Stomach smooth muscle (tissue), 2 donors: ENCODE data around the gene PLXNB2.
A peak's percentile ranks its signal among the peaks of the same experiment; 100 is the strongest.
"Not testable (repeated sequence)": the region's sequence is repeated elsewhere in the genome, so short reads cannot be mapped to it uniquely, and the experiment has no call there.

ENCODE experiments used
- H3K27ac ChIP-seq: one replicate; pipeline ENCODE4 v1.7.0; 2013; ENCODE audit warnings: mild to moderate bottlenecking, low read length, inconsistent platforms
- H3K27me3 ChIP-seq, 2 donors: one replicate each; pipeline ENCODE4 v1.7.0; 2013; ENCODE audit warnings: low read length in 2 of 2; ENCODE audit not compliant: insufficient read depth in 2 of 2, control insufficient read depth in 1 of 2
- H3K36me3 ChIP-seq, 2 donors: one replicate each; pipeline ENCODE4 v1.7.0; 2013; ENCODE audit warnings: low read length in 2 of 2; ENCODE audit not compliant: control insufficient read depth in 2 of 2, insufficient read depth in 2 of 2
- H3K4me1 ChIP-seq: one replicate; pipeline ENCODE4 v1.7.0; 2013; ENCODE audit warnings: low read length; ENCODE audit not compliant: control insufficient read depth, insufficient read depth
- H3K4me3 ChIP-seq, 2 donors: one replicate each; pipeline ENCODE4 v1.7.0; 2013; ENCODE audit warnings: low read length in 2 of 2
- H3K9ac ChIP-seq, 2 donors: one replicate each; pipeline ENCODE4 v1.7.0; 2013; ENCODE audit warnings: low read length in 2 of 2, mild to moderate bottlenecking in 1 of 2
- H3K9me3 ChIP-seq, 2 donors: one replicate each; pipeline ENCODE4 v1.7.0; 2013; ENCODE audit warnings: low read length in 2 of 2; ENCODE audit not compliant: control insufficient read depth in 2 of 2
- donor health status: healthy.
- donor health status: Pancreatic carcinoma.

Gene PLXNB2

GRCh38 chr22:50277761-50278160 lies 29.7 kb downstream of the PLXNB2 start:
- H3K27ac ChIP-seq, result no peak overlapping the region
- H3K9ac ChIP-seq, result no peak overlapping the region
- H3K27me3 ChIP-seq, result no peaks in the 10 kb centered on the region
- H3K9me3 ChIP-seq, result no peaks in the 10 kb centered on the region
- peaks cover 19% of the 10 kb centered on the region for H3K4me1 ChIP-seq
- no peak overlapping the region for H3K4me3 ChIP-seq
- peaks cover 44% of the 10 kb centered on the region in 2 donors for H3K36me3 ChIP-seq

- Histone ChIP-seq H3K4me1 (peaks cover 18% of the 10 kb centered on the region), H3K27ac (peak overlapping the region; percentile 6), H3K36me3 (peaks cover 33 to 35% of the 10 kb centered on the region in 2 donors)
These were observed 31.3 kb downstream of the PLXNB2 start for GRCh38 chr22:50276143-50276542.

DNA sequence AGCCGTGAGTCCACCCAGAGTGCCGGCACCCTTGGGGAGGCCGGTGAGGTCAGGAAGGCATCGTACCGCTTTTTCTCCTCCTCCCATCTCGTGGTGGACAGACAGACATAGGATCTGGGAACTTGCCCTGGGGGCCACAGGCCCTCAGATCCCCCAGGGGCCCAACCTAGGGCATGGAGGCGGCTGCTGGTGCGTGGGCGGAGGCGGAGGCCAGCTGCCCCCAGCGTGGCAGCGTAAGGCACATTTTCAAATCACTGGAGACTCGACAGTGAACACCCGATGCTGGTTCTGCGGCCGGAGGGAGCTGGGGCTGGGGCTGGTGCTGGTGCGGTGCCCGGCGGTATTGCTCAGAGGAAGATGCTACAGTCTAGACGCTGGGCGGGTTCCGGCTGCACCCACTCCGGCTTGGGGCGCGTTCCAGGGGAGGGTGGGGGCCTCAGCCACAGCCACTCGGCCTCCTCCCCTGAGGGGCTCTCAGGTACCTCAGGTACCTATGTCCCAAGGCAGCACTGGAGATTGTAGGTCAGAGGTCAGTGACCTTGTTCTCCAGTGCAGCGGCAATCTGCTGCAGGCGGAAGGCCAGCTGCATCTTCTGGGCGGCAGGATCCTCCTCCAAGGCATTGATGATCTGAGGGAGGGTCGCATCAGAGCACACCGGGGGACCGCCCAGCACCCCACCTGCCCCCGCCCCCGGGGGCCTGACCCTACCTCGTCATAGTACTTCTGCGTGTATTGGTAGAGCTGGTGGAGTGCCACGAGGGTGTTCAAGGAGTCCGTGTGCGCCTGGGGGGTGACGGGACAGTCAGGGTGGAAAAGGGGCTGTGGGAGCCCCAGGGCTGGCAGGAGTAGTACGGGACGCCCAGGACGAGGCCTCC lies 32.0 kb downstream of the PLXNB2 start:
- H3K36me3 ChIP-seq, result peaks cover 31% of the 10 kb centered on the region in 2 donors
- peaks cover 25% of the 10 kb centered on the region for H3K4me1 ChIP-seq
- H3K4me3 ChIP-seq, result no peak overlapping the region
- H3K27me3 ChIP-seq, result peaks cover 0 to 10% of the 10 kb centered on the region in 2 donors
- H3K27ac ChIP-seq, result peak overlapping the region; percentile 6
- H3K9me3 ChIP-seq, result no peaks in the 10 kb centered on the region
- H3K9ac ChIP-seq, result no peak overlapping the region

More at GRCh38 chr22:50276143-50276542, 31.3 kb downstream of the PLXNB2 start:
- no peak overlapping the region for H3K4me3 ChIP-seq
- H3K9ac ChIP-seq, result no peak overlapping the region
- H3K9me3 ChIP-seq, result no peaks in the 10 kb centered on the region
- H3K27me3 ChIP-seq, result peaks cover 0 to 7% of the 10 kb centered on the region in 2 donors

GRCh38 chr22:50274771-50275170 lies 32.7 kb downstream of the PLXNB2 start:
- H3K36me3 ChIP-seq, result peaks cover 28% of the 10 kb centered on the region in 2 donors
- H3K4me3 ChIP-seq, result no peak overlapping the region
- H3K9ac ChIP-seq, result no peak overlapping the region
- H3K27me3 ChIP-seq, result peaks cover 0 to 10% of the 10 kb centered on the region in 2 donors
- H3K27ac ChIP-seq, result no peak overlapping the region
- H3K9me3 ChIP-seq, result no peaks in the 10 kb centered on the region
- H3K4me1 ChIP-seq, result peaks cover 29% of the 10 kb centered on the region

DNA sequence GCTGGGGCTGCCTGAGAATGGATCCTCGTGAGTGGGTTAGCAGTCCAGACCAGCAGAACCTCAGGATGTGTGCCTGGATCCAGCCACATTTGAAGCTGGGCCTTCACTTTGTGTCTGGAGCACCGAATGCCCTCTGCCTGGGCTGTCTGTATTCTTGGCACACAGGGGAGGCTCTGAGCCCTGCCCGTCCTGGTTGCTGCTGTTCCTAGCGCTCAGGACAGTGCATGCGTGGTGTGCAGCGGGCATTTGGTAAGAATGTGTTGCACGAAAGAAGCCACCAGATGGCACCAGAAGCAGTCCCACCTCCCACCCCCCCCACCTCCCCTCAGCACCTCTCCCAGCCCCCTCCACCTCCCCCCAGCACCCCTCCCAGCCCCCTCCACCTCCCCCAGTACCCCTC lies 33.1 kb downstream of the PLXNB2 start:
- no peaks in the 10 kb centered on the region for H3K9me3 ChIP-seq
- peaks cover 33% of the 10 kb centered on the region for H3K4me1 ChIP-seq
- H3K4me3 ChIP-seq, result no peak overlapping the region
- peaks cover 24% of the 10 kb centered on the region in 2 donors for H3K36me3 ChIP-seq
- H3K27me3 ChIP-seq, result peaks cover 0 to 10% of the 10 kb centered on the region in 2 donors
- H3K9ac ChIP-seq, result no peak overlapping the region
- H3K27ac ChIP-seq, result no peak overlapping the region

DNA sequence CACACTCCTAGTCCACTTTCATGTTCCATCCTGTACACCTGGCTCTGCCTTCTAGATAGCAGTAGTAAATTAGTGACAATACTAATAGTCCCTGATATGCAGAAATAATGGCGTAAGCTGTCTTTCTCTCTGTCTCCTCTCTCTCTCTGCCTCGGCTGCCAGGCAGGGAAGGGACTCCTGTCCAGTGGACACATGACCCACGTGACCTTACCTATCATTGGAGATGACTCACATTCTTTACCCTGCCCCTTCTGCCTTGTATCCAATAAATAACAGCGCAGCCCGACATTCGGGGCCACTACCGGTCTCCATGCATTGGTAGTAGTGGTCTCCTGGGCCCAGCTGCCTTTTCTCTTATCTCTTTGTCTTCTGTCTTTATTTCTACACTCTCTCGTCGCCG lies 33.7 kb downstream of the PLXNB2 start:
- H3K27ac ChIP-seq, H3K4me3 ChIP-seq, H3K27me3 ChIP-seq, H3K9ac ChIP-seq, H3K9me3 ChIP-seq: not testable (repeated sequence)
- Histone ChIP-seq H3K36me3 (peaks cover 18 to 20% of the 10 kb centered on the region in 2 donors), H3K4me1 (peaks cover 38% of the 10 kb centered on the region)

DNA sequence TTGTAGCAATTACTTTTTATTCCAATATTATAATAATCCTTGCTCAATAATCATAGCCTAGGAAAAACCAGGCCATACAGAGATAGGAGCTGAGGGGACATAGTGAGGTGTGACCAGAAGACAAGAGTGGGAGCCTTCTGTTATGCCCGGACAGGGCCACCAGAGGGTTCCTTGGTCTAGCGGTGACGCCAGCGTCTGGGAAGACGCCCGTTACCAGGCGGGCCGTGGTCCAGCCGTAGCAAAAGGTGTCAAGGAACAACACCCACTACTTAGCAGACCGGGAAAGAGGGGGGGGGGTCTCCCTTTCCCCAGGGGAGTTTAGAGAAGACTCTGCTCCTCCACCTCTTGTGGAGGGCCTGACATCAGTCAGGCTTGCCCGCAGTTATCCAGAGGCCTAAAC lies 34.1 kb downstream of the PLXNB2 start:
- not testable (repeated sequence) for H3K9me3 ChIP-seq, H3K4me3 ChIP-seq, H3K27ac ChIP-seq, H3K9ac ChIP-seq, H3K27me3 ChIP-seq
- Histone ChIP-seq H3K4me1 (peaks cover 42% of the 10 kb centered on the region), H3K36me3 (peaks cover 15 to 16% of the 10 kb centered on the region in 2 donors)

- H3K27ac ChIP-seq, result no peak overlapping the region
- peaks cover 0 to 10% of the 10 kb centered on the region in 2 donors for H3K27me3 ChIP-seq
- H3K4me3 ChIP-seq, result peak overlapping the region in 1 of 2 donors; percentile 29
- H3K4me1 ChIP-seq, result peaks cover 49% of the 10 kb centered on the region
- H3K9ac ChIP-seq, result no peak overlapping the region
- peaks cover 5% of the 10 kb centered on the region in 2 donors for H3K36me3 ChIP-seq
- H3K9me3 ChIP-seq, result no peaks in the 10 kb centered on the region
These were observed 35.2 kb downstream of the PLXNB2 start for GRCh38 chr22:50272044-50272802.

DNA sequence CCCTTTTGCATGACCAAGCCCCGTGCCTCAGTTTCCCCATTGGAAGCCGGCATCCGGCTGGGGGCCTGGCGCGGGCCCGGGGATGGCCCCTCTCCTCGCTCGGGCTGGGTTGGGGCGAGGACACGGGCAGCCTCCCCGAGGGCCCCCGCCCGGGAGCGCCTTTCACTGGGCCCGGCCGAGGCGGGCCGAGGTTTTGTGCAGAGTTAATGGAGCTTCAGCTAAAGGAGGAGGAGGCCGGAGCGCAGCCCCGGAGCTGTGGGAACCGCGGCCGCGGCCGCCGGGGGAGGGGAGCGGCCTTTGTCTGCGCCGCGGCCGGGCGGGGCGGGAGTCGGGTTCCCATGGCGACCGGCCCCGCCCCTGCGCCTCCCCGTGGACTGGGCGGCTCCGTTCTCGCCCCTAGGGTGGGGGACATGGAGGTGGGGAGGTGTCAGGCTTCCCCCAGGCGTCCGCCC lies 35.9 kb downstream of the PLXNB2 start:
- peak overlapping the region in 1 of 2 donors; percentile 70 for H3K4me3 ChIP-seq
- no peaks in the 10 kb centered on the region for H3K9me3 ChIP-seq
- H3K9ac ChIP-seq, result no peak overlapping the region
- peaks cover 55% of the 10 kb centered on the region for H3K4me1 ChIP-seq
- H3K36me3 ChIP-seq, result peaks cover 4 to 5% of the 10 kb centered on the region in 2 donors
- peaks cover 0 to 10% of the 10 kb centered on the region in 2 donors for H3K27me3 ChIP-seq
- H3K27ac ChIP-seq, result no peak overlapping the region

DNA sequence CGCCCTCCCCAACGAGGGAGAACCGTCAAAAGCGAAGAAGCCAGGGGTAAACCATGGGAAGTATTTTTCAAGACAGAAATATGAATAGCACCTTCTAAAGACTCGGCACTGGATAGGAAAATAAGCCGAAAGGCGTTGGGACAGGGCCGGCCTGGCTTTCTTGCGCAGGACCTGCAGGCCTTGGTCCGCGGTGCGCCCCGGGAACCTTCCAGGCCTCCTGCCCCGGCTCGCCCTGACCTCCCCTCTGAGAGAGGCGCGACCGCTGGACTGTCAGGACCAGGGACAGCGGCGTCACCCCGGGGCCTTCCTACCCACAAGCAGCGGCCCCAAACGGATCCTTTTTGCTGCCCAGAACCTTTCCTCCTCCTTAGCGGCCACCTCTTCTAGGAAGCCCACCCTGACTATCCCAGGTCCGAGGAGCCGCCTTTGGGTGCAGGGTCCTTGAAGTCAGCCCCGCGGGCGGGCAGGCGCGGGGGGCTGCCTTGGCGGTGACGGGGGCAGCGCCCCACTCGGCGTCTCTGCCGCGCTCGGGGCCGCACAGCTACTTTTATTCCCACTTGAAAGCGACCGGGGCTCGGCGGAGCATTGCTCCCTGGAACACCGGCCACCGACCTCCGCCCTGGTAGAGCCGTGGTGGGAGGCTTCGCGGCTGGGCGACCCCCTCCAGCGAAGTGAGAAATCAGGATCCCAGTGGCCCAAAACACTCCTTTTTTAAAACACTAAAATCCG lies 36.6 kb downstream of the PLXNB2 start:
- Histone ChIP-seq H3K27ac (peak overlapping the region; percentile 11), H3K4me3 (peak overlapping the region; percentile 60 to 70), H3K36me3 (peaks cover 0 to 2% of the 10 kb centered on the region in 2 donors), H3K27me3 (peaks cover 0 to 10% of the 10 kb centered on the region in 2 donors), H3K4me1 (peaks cover 55% of the 10 kb centered on the region), H3K9ac (peak overlapping the region in 1 of 2 donors; percentile 22), H3K9me3 (no peaks in the 10 kb centered on the region)
